ENCODE data around the gene ARL17A.
"Not testable (repeated sequence)": the region's sequence is repeated elsewhere in the genome, so short reads cannot be mapped to it uniquely, and the experiment has no call there.

ARL17A gene

GRCh38 chr17:46534716-46535115, 44.8 kb downstream of the ARL17A start:
- DNase-seq: not testable (repeated sequence)

- DNase-seq: not testable (repeated sequence)
These were observed 67.3 kb downstream of the ARL17A start, which contains the start of gene LRRC37A2 for GRCh38 chr17:46512168-46512567. TSS of gene LRRC37A2 (plus strand) at chr17:46512468. CDS start at chr17:46512713, 245 bp downstream.

- not testable (repeated sequence) for DNase-seq
These were observed 73.6 kb downstream of the ARL17A start for GRCh38 chr17:46505896-46506295.

GRCh38 chr17:46499437-46500139, 79.9 kb downstream of the ARL17A start:
- DNase-seq: not testable (repeated sequence)

- not testable (repeated sequence) for DNase-seq
These were observed 87.5 kb downstream of the ARL17A start for GRCh38 chr17:46492021-46492420.

- not testable (repeated sequence) for DNase-seq
These were observed 98.2 kb downstream of the ARL17A start for GRCh38 chr17:46481310-46481709.

GRCh38 chr17:46478823-46479222, 100.7 kb downstream of the ARL17A start:
- DNase-seq: not testable (repeated sequence)

- DNase-seq: not testable (repeated sequence)
These were observed 103.9 kb downstream of the ARL17A start for GRCh38 chr17:46475583-46475982.

GRCh38 chr17:46474489-46474888, 105.0 kb downstream of the ARL17A start:
- DNase-seq: not testable (repeated sequence)

- DNase-seq: not testable (repeated sequence)
These were observed 111.9 kb downstream of the ARL17A start for GRCh38 chr17:46467618-46468017.
